PC-3 (cell line): ENCODE results near the gene ADAMTS17. TPM values are rescaled to one million over a fixed set of nuclear protein-coding genes. Genes with fewer than 3 reads are reported as not detected.

Experiments
- ATAC-seq: fragments of 200-7000 bp; cut with Tn5 transposase; 2 replicates; pipeline ENCODE4 v1.9.1; 2020; ENCODE audit warnings: mild to moderate bottlenecking, moderate library complexity
- BruUV-seq: library from RNA; stranded (reverse); fragments of 400-500 nt; replicated peaks from 2 replicates; lab custom pipeline; 2021; lab: Mats Ljungman, UMichigan
- CTCF ChIA-PET: fragments of 300-600 bp; sonication (Branson Sonifier 250); formaldehyde crosslinking; loops from one replicate; lab custom pipeline; 2022; ENCODE audit warnings: antibody characterized with exemption; lab: Charles Lee
- POLR2A ChIA-PET: fragments of 300-600 bp; sonication (Branson Sonifier 250); formaldehyde crosslinking; loops from one replicate; lab custom pipeline; 2022; ENCODE audit warnings: antibody characterized with exemption; ENCODE audit not compliant: unreplicated experiment; lab: Charles Lee
- DNase-seq: peaks from one replicate; pipeline ENCODE4 v3.0.0-alpha.2; 2015
- H2AFZ ChIP-seq: fragments of 300-600 bp; sonication (generic); 2 replicates; pipeline ENCODE4 v1.6.0; 2016; ENCODE audit warnings: antibody characterized with exemption, low read length
- H3F3A ChIP-seq: fragments of 300-600 bp; sonication (generic); one replicate; pipeline ENCODE4 v1.6.0; 2017; ENCODE audit warnings: antibody characterized with exemption, low read length, control low read depth, mild to moderate bottlenecking; ENCODE audit not compliant: unreplicated experiment
- H3K27ac ChIP-seq: fragments of 300-600 bp; sonication (generic); 2 replicates; pipeline ENCODE4 v1.5.1; 2016; ENCODE audit warnings: mild to moderate bottlenecking, low read length
- H3K27me3 ChIP-seq: fragments of 300-600 bp; sonication (generic); 2 replicates; pipeline ENCODE4 v1.6.1; 2016; ENCODE audit warnings: low read length, mixed read lengths
- H3K36me3 ChIP-seq: fragments of 300-600 bp; sonication (generic); 2 replicates; pipeline ENCODE4 v1.6.1; 2016; ENCODE audit warnings: low read depth, mixed run types, low read length, mixed read lengths
- H3K4me1 ChIP-seq: fragments of 300-600 bp; sonication (generic); 2 replicates; pipeline ENCODE4 v1.5.1; 2016; ENCODE audit warnings: low read length; ENCODE audit not compliant: insufficient read depth
- H3K4me2 ChIP-seq: fragments of 300-600 bp; sonication (generic); 2 replicates; pipeline ENCODE4 v1.6.0; 2016; ENCODE audit warnings: low read length
- H3K4me3 ChIP-seq: fragments of 300-600 bp; sonication (generic); 2 replicates; pipeline ENCODE4 v1.5.1; 2016; ENCODE audit warnings: mild to moderate bottlenecking, low read length, mixed read lengths
- H3K79me2 ChIP-seq: fragments of 300-600 bp; sonication (generic); 2 replicates; pipeline ENCODE4 v1.6.1; 2017; ENCODE audit warnings: low read length, mixed read lengths
- H3K9ac ChIP-seq: fragments of 300-600 bp; sonication (generic); 2 replicates; pipeline ENCODE4 v1.6.0; 2016; ENCODE audit warnings: mild to moderate bottlenecking, low read length
- H3K9me2 ChIP-seq: fragments of 300-600 bp; sonication (generic); replicated peaks from 2 replicates; pipeline ENCODE4 v1.6.1; 2016; ENCODE audit warnings: mixed run types, low read length, mixed read lengths
- H3K9me3 ChIP-seq: fragments of 300-600 bp; sonication (generic); 2 replicates; pipeline ENCODE4 v1.6.1; 2016; ENCODE audit warnings: low read length, mixed read lengths
- H4K20me1 ChIP-seq: fragments of 300-600 bp; sonication (generic); 2 replicates; pipeline ENCODE4 v1.6.1; 2016; ENCODE audit warnings: low read length, mixed read lengths
- EZH2 ChIP-seq: fragments of 300-600 bp; sonication (generic); IDR thresholded peaks from one replicate; pipeline ENCODE4 v1.6.1; 2017; ENCODE audit warnings: antibody characterized with exemption, mild to moderate bottlenecking, low read length; ENCODE audit not compliant: unreplicated experiment
- EZH2phosphoT487 ChIP-seq: fragments of 300-600 bp; sonication (generic); IDR thresholded peaks from 2 replicates; pipeline ENCODE4 v1.6.1; 2018; ENCODE audit warnings: mild to moderate bottlenecking, antibody characterized with exemption, low read length, borderline replicate concordance
- intact Hi-C: fragments of 100-400 bp; cut with micrococcal nuclease; formaldehyde crosslinking; loops from 2 replicates; pipeline ENCODE4 v1.9.0; 2023
- total RNA-seq: library from RNA; depleted of rRNA; stranded (reverse); fragments of >200 nt; gene quantifications from 2 replicates; pipeline ENCODE4 v1.2.3, GENCODE V29; 2014
- TF ChIP-seq, protein P1 (sequence below): fragments of 300-600 bp; sonication (generic); conservative IDR thresholded peaks from 2 replicates; pipeline ENCODE4 v1.5.1; 2017; ENCODE audit warnings: antibody characterized with exemption, low read depth, mild to moderate bottlenecking, low read length

Gene ADAMTS17
- total RNA-seq, 1 experiment from 2014 or later, result 6.9 TPM

- CTCF ChIA-PET, result no interaction called here
- no peak overlapping the region for H3K27ac ChIP-seq
These were observed 141.4 kb downstream of the ADAMTS17 start for GRCh38 chr15:100200287-100200880.

GRCh38 chr15:100199711-100200286 is 142.0 kb downstream of the ADAMTS17 start:
- no peaks in the 10 kb centered on the region for H3F3A ChIP-seq
- no peaks in the 10 kb centered on the region for H3K36me3 ChIP-seq
- H3K27me3 ChIP-seq, result no peaks in the 10 kb centered on the region
- no peak overlapping the region for H2AFZ ChIP-seq
- H3K27ac ChIP-seq, result no peak overlapping the region
- no peak for DNase-seq
- H3K9me3 ChIP-seq, result no peaks in the 10 kb centered on the region
- H3K9me2 ChIP-seq, result no peaks in the 10 kb centered on the region
- no peak overlapping the region for H3K4me3 ChIP-seq
- POLR2A ChIA-PET, result no interaction called here
- no peak overlapping the region for H3K4me2 ChIP-seq
- no peak overlapping the region for H3K9ac ChIP-seq
- no peaks in the 10 kb centered on the region for H3K79me2 ChIP-seq
- TF ChIP-seq EZH2 (no peak), EZH2phosphoT487 (no peak)
- TF ChIP-seq, protein P1, sequence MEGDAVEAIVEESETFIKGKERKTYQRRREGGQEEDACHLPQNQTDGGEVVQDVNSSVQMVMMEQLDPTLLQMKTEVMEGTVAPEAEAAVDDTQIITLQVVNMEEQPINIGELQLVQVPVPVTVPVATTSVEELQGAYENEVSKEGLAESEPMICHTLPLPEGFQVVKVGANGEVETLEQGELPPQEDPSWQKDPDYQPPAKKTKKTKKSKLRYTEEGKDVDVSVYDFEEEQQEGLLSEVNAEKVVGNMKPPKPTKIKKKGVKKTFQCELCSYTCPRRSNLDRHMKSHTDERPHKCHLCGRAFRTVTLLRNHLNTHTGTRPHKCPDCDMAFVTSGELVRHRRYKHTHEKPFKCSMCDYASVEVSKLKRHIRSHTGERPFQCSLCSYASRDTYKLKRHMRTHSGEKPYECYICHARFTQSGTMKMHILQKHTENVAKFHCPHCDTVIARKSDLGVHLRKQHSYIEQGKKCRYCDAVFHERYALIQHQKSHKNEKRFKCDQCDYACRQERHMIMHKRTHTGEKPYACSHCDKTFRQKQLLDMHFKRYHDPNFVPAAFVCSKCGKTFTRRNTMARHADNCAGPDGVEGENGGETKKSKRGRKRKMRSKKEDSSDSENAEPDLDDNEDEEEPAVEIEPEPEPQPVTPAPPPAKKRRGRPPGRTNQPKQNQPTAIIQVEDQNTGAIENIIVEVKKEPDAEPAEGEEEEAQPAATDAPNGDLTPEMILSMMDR, result no peak
- H4K20me1 ChIP-seq, result no peaks in the 10 kb centered on the region
- BruUV-seq, result no TSS peak
- CTCF ChIA-PET, result no interaction called here
- ATAC-seq, result no peak
- H3K4me1 ChIP-seq, result peaks cover 4% of the 10 kb centered on the region; the same call in 1 of the 2 replicates
- intact Hi-C loops, result no loop called here

More at GRCh38 chr15:100200287-100200880, 141.4 kb downstream of the ADAMTS17 start:
- POLR2A ChIA-PET, result no interaction called here
- H3K9me2 ChIP-seq, result no peaks in the 10 kb centered on the region
- ATAC-seq (no peak), DNase-seq (no peak)
- no peaks in the 10 kb centered on the region for H3K36me3 ChIP-seq
- TF ChIP-seq EZH2phosphoT487 (no peak), EZH2 (no peak)
- TF ChIP-seq, protein P1, result no peak
- H3K27me3 ChIP-seq, result no peaks in the 10 kb centered on the region
- H2AFZ ChIP-seq, result no peak overlapping the region
- BruUV-seq, result no TSS peak
- no peaks in the 10 kb centered on the region for H4K20me1 ChIP-seq
- peaks cover 4% of the 10 kb centered on the region; the same call in 1 of the 2 replicates for H3K4me1 ChIP-seq
- no peaks in the 10 kb centered on the region for H3F3A ChIP-seq
- intact Hi-C loops, result no loop called here
- no peak overlapping the region for H3K4me3 ChIP-seq
- no peak overlapping the region for H3K4me2 ChIP-seq
- no peaks in the 10 kb centered on the region for H3K79me2 ChIP-seq
- H3K9me3 ChIP-seq, result no peaks in the 10 kb centered on the region
- no peak overlapping the region for H3K9ac ChIP-seq

GRCh38 chr15:100198442-100198841 is 143.3 kb downstream of the ADAMTS17 start:
- Histone ChIP-seq H3K27me3 (no peaks in the 10 kb centered on the region), H3K4me3 (no peak overlapping the region), H3K36me3 (no peaks in the 10 kb centered on the region), H3K79me2 (no peaks in the 10 kb centered on the region), H2AFZ (no peak overlapping the region), H3K9ac (no peak overlapping the region), H3K9me3 (no peaks in the 10 kb centered on the region), H3F3A (no peaks in the 10 kb centered on the region), H3K27ac (no peak overlapping the region), H4K20me1 (no peaks in the 10 kb centered on the region), H3K4me1 (peaks cover 4% of the 10 kb centered on the region; the same call in 1 of the 2 replicates), H3K9me2 (no peaks in the 10 kb centered on the region), H3K4me2 (no peak overlapping the region)
- DNase-seq, result no peak
- no peak for ATAC-seq
- ChIA-PET POLR2A (no interaction called here), CTCF (no interaction called here)
- no TSS peak for BruUV-seq
- TF ChIP-seq, protein P1, result no peak
- TF ChIP-seq EZH2phosphoT487, result no peak
- intact Hi-C loops, result no loop called here
